Fibroblast of lung (primary cell): ENCODE measurements around the gene TTLL3. TPM values are rescaled to one million over a fixed set of nuclear protein-coding genes. Genes with fewer than 3 reads are reported as not detected.

ENCODE experiments used
- DNase-seq, 2 donors: peaks; one replicate each; pipeline versions ENCODE4 v3.0.0 to v3.0.0-alpha.2; 2010; ENCODE audit warnings: low read depth in 2 of 2
- H2AFZ ChIP-seq: 2 replicates; pipeline ENCODE4 v1.5.1; 2012; ENCODE audit warnings: low read length, control low read depth, inconsistent platforms
- H3K27ac ChIP-seq: 2 replicates; pipeline ENCODE4 v1.5.1; 2011; ENCODE audit warnings: low read length, control low read depth; ENCODE audit not compliant: insufficient read depth
- H3K27me3 ChIP-seq: 2 replicates; pipeline ENCODE4 v1.5.1; 2011; ENCODE audit warnings: mild to moderate bottlenecking, low read length; ENCODE audit not compliant: control insufficient read depth, insufficient read depth
- H3K36me3 ChIP-seq: 2 replicates; pipeline ENCODE4 v1.5.1; 2011; ENCODE audit warnings: low read length; ENCODE audit not compliant: control insufficient read depth, insufficient read depth
- H3K4me1 ChIP-seq: 2 replicates; pipeline ENCODE4 v1.5.1; 2011; ENCODE audit warnings: low read length; ENCODE audit not compliant: control insufficient read depth, insufficient read depth; ENCODE audit errors: extremely low read depth
- H3K4me2 ChIP-seq: 2 replicates; pipeline ENCODE4 v1.5.1; 2011; ENCODE audit warnings: low read length, control low read depth; ENCODE audit not compliant: insufficient read depth; ENCODE audit errors: extremely low read depth
- H3K4me3 ChIP-seq, 4 experiments: fragments of 200-600 bp in 1 of 4; sonication (generic) in 1 of 4; replicated peaks in 1 of 4; 2 replicates each; pipeline ENCODE4 v1.5.1; 2011 to 2016; ENCODE audit warnings: low read length in 4 of 4, low read depth in 3 of 4, mild to moderate bottlenecking in 3 of 4, control low read depth in 2 of 4, inconsistent platforms in 1 of 4, mixed read lengths in 1 of 4; ENCODE audit not compliant: insufficient read depth in 1 of 4; ENCODE audit errors: control extremely low read depth in 1 of 4
- H3K79me2 ChIP-seq: 2 replicates; pipeline ENCODE4 v1.5.1; 2012; ENCODE audit warnings: mild to moderate bottlenecking, low read length, inconsistent platforms; ENCODE audit not compliant: control insufficient read depth, insufficient read depth
- H3K9ac ChIP-seq: 2 replicates; pipeline ENCODE4 v1.5.1; 2011; ENCODE audit warnings: mild to moderate bottlenecking, low read length, control low read depth; ENCODE audit not compliant: insufficient read depth
- H3K9me3 ChIP-seq: 2 replicates; pipeline ENCODE4 v1.5.1; 2012; ENCODE audit warnings: low read depth, low read length; ENCODE audit not compliant: control insufficient read depth, insufficient read depth
- H4K20me1 ChIP-seq: 2 replicates; pipeline ENCODE4 v1.5.1; 2011; ENCODE audit warnings: low read length; ENCODE audit not compliant: control insufficient read depth, insufficient read depth; ENCODE audit errors: extremely low read depth
- CTCF ChIP-seq, 2 donors: IDR thresholded peaks in 1 of 2; conservative IDR thresholded peaks in 1 of 2; 1 replicate in 1 of 2; 2 replicates in 1 of 2; pipeline ENCODE4 v1.5.1; 2011 to 2012; ENCODE audit warnings: low read length in 2 of 2, control low read depth in 1 of 2, inconsistent platforms in 1 of 2, low read depth in 1 of 2, mild to moderate bottlenecking in 1 of 2
- EZH2 ChIP-seq: IDR thresholded peaks from 2 replicates; pipeline ENCODE4 v1.5.1; 2012; ENCODE audit warnings: low read length, control low read depth, mild to moderate bottlenecking; ENCODE audit errors: missing control alignments
- polyA plus RNA-seq, 2 donors: library from polyadenylated mRNA; depleted of rRNA in 1 of 2; stranded (reverse) in 1 of 2; unstranded in 1 of 2; fragments of >200 nt; gene quantifications; 2 replicates each; pipeline ENCODE4 v1.2.1, GENCODE V29; 2011 to 2012; ENCODE audit warnings: missing spikeins in 1 of 2
- total RNA-seq: library from RNA; depleted of rRNA; stranded (reverse); fragments of >200 nt; gene quantifications from 2 replicates; pipeline ENCODE4 v1.2.1, GENCODE V29; 2014

Gene TTLL3
- total and polyA plus RNA-seq, 2 donors (not counting 1 experiment from before 2014, with no cell fraction given): 14.9 to 16.1 TPM

- Histone ChIP-seq H2AFZ (no peak overlapping the region), H3K4me1 (peaks cover 3% of the 10 kb centered on the region), H3K36me3 (peaks cover 28% of the 10 kb centered on the region), H4K20me1 (no peaks in the 10 kb centered on the region), H3K9me3 (no peaks in the 10 kb centered on the region), H3K9ac (no peak overlapping the region), H3K27ac (no peak overlapping the region), H3K4me3 (no peak overlapping the region), H3K4me2 (no peak overlapping the region), H3K27me3 (no peaks in the 10 kb centered on the region), H3K79me2 (no peaks in the 10 kb centered on the region)
- no peak for DNase-seq
- TF ChIP-seq CTCF (conservative IDR thresholded peaks at IDR 0.05 in 1 of 2, IDR thresholded peaks at IDR 0.05 in 1 of 2; ENCODE audit: low read depth in 1 of 2, low read length in 2 of 2): no peak
- TF ChIP-seq EZH2: no peak
These were observed 3.9 kb upstream of the TTLL3 start for GRCh38 chr3:9806137-9806536.

GRCh38 chr3:9806688-9807589 is 3.1 kb upstream of the TTLL3 start:
- H3K4me2 ChIP-seq: no peak overlapping the region
- H3K4me1 ChIP-seq: peaks cover 3% of the 10 kb centered on the region
- H3K9ac ChIP-seq: no peak overlapping the region
- peaks cover 26% of the 10 kb centered on the region for H3K36me3 ChIP-seq
- no peak overlapping the region for H3K4me3 ChIP-seq
- TF ChIP-seq EZH2 (no peak), CTCF (conservative IDR thresholded peaks at IDR 0.05 in 1 of 2, IDR thresholded peaks at IDR 0.05 in 1 of 2; ENCODE audit: low read depth in 1 of 2, low read length in 2 of 2) (no peak)
- H2AFZ ChIP-seq: no peak overlapping the region
- H3K79me2 ChIP-seq: no peaks in the 10 kb centered on the region
- H3K27ac ChIP-seq: no peak overlapping the region
- H3K9me3 ChIP-seq: no peaks in the 10 kb centered on the region
- no peak for DNase-seq
- no peaks in the 10 kb centered on the region for H4K20me1 ChIP-seq
- no peaks in the 10 kb centered on the region for H3K27me3 ChIP-seq

GRCh38 chr3:9807981-9808344 is 2.1 kb upstream of the TTLL3 start:
- Histone ChIP-seq H3K4me2 (no peak overlapping the region), H2AFZ (no peak overlapping the region), H3K27me3 (no peaks in the 10 kb centered on the region), H4K20me1 (no peaks in the 10 kb centered on the region), H3K27ac (no peak overlapping the region), H3K79me2 (no peaks in the 10 kb centered on the region), H3K9me3 (no peaks in the 10 kb centered on the region), H3K4me1 (peaks cover 3% of the 10 kb centered on the region), H3K4me3 (no peak overlapping the region), H3K36me3 (peaks cover 26% of the 10 kb centered on the region), H3K9ac (no peak overlapping the region)
- no peak for DNase-seq
- TF ChIP-seq EZH2 (no peak), CTCF (conservative IDR thresholded peaks at IDR 0.05 in 1 of 2, IDR thresholded peaks at IDR 0.05 in 1 of 2; ENCODE audit: low read depth in 1 of 2, low read length in 2 of 2) (no peak)
